Kidney (tissue), 14 donors: Measurements from ENCODE around the gene ZNF74. TPM values are rescaled to one million over a fixed set of nuclear protein-coding genes. Genes with fewer than 3 reads are reported as not detected.
A peak's percentile ranks its signal among the peaks of the same experiment; 100 is the strongest.

Experiments used
- DNase-seq, 5 donors: peaks; one replicate each; pipeline ENCODE4 v3.0.0-alpha.2; 2013 to 2020
- FAIRE-seq: peaks from 2 replicates; lab custom pipeline; 2012; peaks lifted over from hg19 to GRCh38; lab: Jason Lieb, UNC
- H3K27ac ChIP-seq, 2 donors: one replicate each; pipeline ENCODE4 v1.7.0; 2013; ENCODE audit warnings: low read depth in 2 of 2, low read length in 2 of 2, inconsistent platforms in 1 of 2
- H3K27me3 ChIP-seq: one replicate; pipeline ENCODE4 v1.7.1; 2013; ENCODE audit warnings: low read length, inconsistent platforms; ENCODE audit not compliant: control insufficient read depth, insufficient read depth
- H3K36me3 ChIP-seq, 3 donors: one replicate each; pipeline versions ENCODE4 v1.7.0 to v1.7.1; 2013; ENCODE audit warnings: low read length in 3 of 3, control low read depth in 1 of 3, inconsistent platforms in 1 of 3; ENCODE audit not compliant: insufficient read depth in 3 of 3, control insufficient read depth in 2 of 3
- H3K4me1 ChIP-seq, 3 donors: one replicate each; pipeline versions ENCODE4 v1.7.0 to v1.7.1; 2013; ENCODE audit warnings: low read length in 3 of 3, inconsistent platforms in 1 of 3, low read depth in 1 of 3; ENCODE audit not compliant: control insufficient read depth in 2 of 3, insufficient read depth in 2 of 3
- H3K4me3 ChIP-seq, 3 donors: one replicate each; pipeline versions ENCODE4 v1.7.0 to v1.8.1; 2013; ENCODE audit warnings: low read length in 3 of 3, control low read depth in 1 of 3, inconsistent platforms in 1 of 3
- H3K9ac ChIP-seq, 3 donors: one replicate each; pipeline versions ENCODE4 v1.7.0 to v1.7.1; 2013; ENCODE audit warnings: low read length in 3 of 3, control low read depth in 1 of 3, inconsistent platforms in 1 of 3
- H3K9me3 ChIP-seq, 3 donors: one replicate each; pipeline versions ENCODE4 v1.7.0 to v1.7.1; 2013; ENCODE audit warnings: low read length in 3 of 3, control low read depth in 1 of 3, inconsistent platforms in 1 of 3; ENCODE audit not compliant: control insufficient read depth in 2 of 3, insufficient read depth in 1 of 3
- CTCF ChIP-seq: IDR thresholded peaks from 3 replicates; pipeline ENCODE4 v1.5.1; 2012; ENCODE audit warnings: mild to moderate bottlenecking, moderate library complexity, borderline replicate concordance; ENCODE audit not compliant: insufficient read depth; ENCODE audit errors: extremely low read depth
- intact Hi-C: fragments of 100-400 bp; cut with DNase I; formaldehyde crosslinking; loops from one replicate; pipeline ENCODE4 v1.11.1; 2022
- polyA plus RNA-seq: library from polyadenylated mRNA; stranded (reverse); fragments of 350-450 nt; fragmentation: Illumina TruSeq; extraction: RNeasy Lipid Tissue Mini Kit (QIAGEN cat#74804); gene quantifications from one replicate; pipeline ENCODE4 v1.2.3, GENCODE V29; 2014; ENCODE audit warnings: low read depth, low replicate concordance; ENCODE audit not compliant: insufficient read depth
- total RNA-seq: library from RNA; stranded (reverse); fragmentation: NEBNext Ultra II Directional; extraction: Animal tissue kit (Norgen Biotek cat#: 25700); gene quantifications from one replicate; pipeline ENCODE4 v1.2.1, GENCODE V29; 2021
- donor health status: control.
- donor health status: control.
- donor health status: control.
- donor health status: control.
- donor health status: control.
- donor health status: DM: yes; HTN: yes; CAD: no.
- donor health status: Normal renal cell carcinoma (clear cell type).

The ZNF74 gene
- total and polyA plus RNA-seq, 2 donors from 2014 or later = 3.7 to 6.5 TPM

- no peaks in the 10 kb centered on the region for H3K9me3 ChIP-seq
- H3K27me3 ChIP-seq = no peaks in the 10 kb centered on the region
- no peak overlapping the region for H3K9ac ChIP-seq
- no peaks in the 10 kb centered on the region for H3K4me1 ChIP-seq
- FAIRE-seq (no peak), DNase-seq (no peak)
- intact Hi-C loops = no loop called here
- no peak for TF ChIP-seq CTCF
- H3K4me3 ChIP-seq = no peak overlapping the region
- no peak overlapping the region for H3K27ac ChIP-seq
- H3K36me3 ChIP-seq = peaks cover 0 to 9% (median 0%) of the 10 kb centered on the region in 3 donors
Observed at GRCh38 chr22:20451920-20452319, 58.0 kb downstream of the ZNF74 start.

DNA sequence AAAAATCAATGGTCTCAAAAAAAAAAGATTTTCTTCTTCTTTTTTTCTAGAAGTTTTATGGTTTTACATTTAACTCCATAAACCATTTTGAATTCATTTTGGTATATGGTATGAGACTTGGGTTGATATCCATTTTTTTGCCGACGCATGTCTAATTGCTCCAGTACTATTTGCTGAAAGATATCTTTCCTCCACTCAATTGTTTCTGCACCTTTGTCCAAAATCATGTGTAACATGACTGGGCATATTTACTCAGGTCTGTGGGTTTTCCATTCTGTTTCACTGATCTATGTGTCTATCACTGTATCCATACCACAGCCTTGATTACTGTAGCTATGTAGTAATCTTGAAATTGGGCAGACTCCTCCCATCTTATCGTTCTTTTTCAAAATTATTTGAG lies 59.3 kb downstream of the ZNF74 start:
- Histone ChIP-seq H3K27me3 (no peaks in the 10 kb centered on the region), H3K27ac (no peak overlapping the region), H3K36me3 (peaks cover 0 to 9% (median 6%) of the 10 kb centered on the region in 3 donors), H3K4me1 (no peaks in the 10 kb centered on the region), H3K4me3 (no peak overlapping the region), H3K9ac (no peak overlapping the region), H3K9me3 (no peaks in the 10 kb centered on the region)
- no peak for TF ChIP-seq CTCF
- intact Hi-C loops = no loop called here
- FAIRE-seq (no peak), DNase-seq (no peak)

DNA sequence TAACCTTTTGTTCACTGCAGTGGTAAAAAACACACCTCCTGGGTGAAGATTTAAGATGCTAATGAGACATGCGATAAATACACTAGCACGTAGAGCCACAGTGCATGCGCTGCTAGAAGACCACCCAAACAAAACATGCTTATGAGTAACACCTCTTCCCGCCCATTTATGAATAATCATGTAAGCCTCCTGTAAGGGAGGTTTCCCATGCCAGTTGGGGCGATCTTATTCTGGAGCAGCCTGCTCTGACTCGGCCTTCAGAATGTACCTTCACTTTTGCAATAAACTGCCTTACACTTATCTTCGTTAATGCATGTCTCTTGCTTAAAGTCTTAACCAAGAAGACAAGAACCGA lies 61.7 kb downstream of the ZNF74 start:
- no peak for TF ChIP-seq CTCF
- FAIRE-seq (no peak), DNase-seq (no peak)
- Histone ChIP-seq H3K4me1 (no peaks in the 10 kb centered on the region), H3K27me3 (no peaks in the 10 kb centered on the region), H3K9me3 (no peaks in the 10 kb centered on the region), H3K27ac (no peak overlapping the region), H3K9ac (no peak overlapping the region), H3K36me3 (peaks cover 0 to 9% (median 6%) of the 10 kb centered on the region in 3 donors), H3K4me3 (no peak overlapping the region)
- intact Hi-C loops = no loop called here

- no peak overlapping the region for H3K9ac ChIP-seq
- H3K4me3 ChIP-seq = no peak overlapping the region
- TF ChIP-seq CTCF = peak; percentile 95
- intact Hi-C loops = no loop called here
- H3K27me3 ChIP-seq = no peaks in the 10 kb centered on the region
- H3K27ac ChIP-seq = no peak overlapping the region
- FAIRE-seq = no peak
- peaks cover 0 to 9% (median 9%) of the 10 kb centered on the region in 3 donors for H3K36me3 ChIP-seq
- DNase-seq = peak; percentile 88 to 91 (median 90)
- H3K9me3 ChIP-seq = no peaks in the 10 kb centered on the region
- no peaks in the 10 kb centered on the region for H3K4me1 ChIP-seq
Observed at GRCh38 chr22:20456064-20456721, 62.2 kb downstream of the ZNF74 start.
